ENCODE data around the gene ASXL2.
"Not testable (repeated sequence)": the region's sequence is repeated elsewhere in the genome, so short reads cannot be mapped to it uniquely, and the experiment has no call there.

The ASXL2 gene

DNA sequence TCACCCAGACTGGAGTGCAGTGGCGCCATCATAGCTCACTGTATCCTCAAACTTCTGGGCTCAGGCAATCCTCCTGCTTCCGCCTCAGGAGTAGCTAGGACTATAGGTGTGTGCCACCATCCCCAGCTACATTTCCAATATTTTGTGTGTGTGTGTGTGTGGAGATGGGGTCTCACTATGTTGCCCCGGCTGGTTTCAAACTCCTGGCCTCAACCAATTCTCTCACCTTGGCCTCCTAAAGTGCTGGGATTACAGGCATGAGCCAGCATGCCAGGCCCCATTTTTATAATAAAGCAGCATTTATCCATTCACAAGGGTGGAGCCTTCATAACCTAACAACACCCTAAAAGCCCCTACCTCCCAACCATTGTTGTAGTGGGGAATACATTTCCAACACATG is 152.4 kb downstream of the ASXL2 start:
- DNase-seq = no peak

DNA sequence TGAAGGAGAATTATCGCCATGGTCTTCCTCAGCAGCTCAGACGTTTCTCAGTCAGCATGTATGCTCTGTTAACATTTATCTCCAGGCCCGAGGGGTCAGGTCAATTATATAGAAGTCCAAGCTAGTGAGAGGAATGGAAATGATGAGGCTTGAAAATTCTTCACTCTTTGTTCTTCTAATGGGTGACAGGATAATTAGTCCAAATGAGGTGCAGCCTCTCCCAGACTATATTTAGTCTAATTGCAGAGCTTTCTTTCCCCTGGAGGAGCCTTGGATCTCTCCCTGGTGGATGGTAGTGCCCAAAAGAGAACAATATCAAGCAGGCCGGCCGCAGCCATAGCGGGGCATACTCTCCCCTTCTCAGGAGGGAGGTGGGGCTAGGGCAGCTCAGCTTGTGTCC is 153.5 kb downstream of the ASXL2 start:
- no peak for DNase-seq

DNA sequence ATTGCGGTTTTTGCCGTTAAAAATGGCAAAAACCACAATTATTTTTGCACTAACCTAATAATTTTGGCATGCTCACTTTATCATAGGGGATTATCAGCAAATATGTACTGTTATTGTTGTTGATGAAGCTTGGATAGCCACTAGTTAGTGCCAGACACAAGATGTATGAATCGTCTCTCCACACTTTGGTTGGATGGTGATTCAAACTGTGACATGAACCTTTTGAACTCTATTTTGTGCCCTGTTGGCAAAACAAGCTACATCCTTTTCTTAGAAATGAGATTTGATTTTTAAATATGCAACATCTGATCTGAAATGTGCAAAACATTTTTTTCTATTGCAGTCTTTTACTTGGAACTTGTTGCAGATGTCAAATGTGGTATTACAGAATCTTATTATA is 156.1 kb downstream of the ASXL2 start:
- no peak for DNase-seq

DNA sequence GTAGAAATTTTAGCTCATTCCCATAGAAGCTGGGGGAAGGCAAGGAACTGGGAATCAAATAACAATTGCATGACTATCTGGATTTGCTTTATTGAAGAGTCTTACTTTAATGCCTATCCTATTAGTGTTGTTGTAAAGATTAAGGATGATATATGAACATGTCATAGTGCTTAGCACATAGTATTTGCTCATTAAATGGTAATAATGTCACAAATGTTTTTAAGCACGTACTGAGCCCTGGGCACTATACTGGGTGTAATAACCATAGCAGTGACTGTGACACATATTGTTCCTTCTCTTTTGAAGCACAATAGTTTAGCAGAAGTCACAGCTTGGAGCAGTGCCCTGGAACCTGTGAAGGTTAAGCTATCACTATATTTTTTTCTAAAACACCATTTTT is 157.7 kb downstream of the ASXL2 start:
- DNase-seq = no peak

DNA sequence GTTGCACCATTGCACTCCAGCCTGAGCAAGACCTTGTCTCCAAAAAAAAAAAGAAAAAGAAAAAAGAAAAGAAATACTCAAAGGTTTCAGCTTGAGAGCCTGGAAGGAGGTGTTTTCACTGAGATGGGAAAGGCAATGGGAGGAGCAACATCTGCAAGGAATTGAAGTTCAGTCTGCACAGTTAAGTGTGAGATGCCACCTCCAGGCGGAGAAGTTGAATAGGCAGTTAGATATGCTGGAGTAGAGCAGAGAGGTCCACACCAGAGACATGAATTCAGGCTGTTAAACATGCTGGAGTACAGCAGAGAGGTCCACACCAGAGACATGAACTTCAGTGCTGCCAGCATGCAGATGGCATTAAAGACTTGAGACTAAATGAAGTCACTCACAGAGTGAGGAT is 163.5 kb downstream of the ASXL2 start:
- peak; percentile 26 for DNase-seq

DNA sequence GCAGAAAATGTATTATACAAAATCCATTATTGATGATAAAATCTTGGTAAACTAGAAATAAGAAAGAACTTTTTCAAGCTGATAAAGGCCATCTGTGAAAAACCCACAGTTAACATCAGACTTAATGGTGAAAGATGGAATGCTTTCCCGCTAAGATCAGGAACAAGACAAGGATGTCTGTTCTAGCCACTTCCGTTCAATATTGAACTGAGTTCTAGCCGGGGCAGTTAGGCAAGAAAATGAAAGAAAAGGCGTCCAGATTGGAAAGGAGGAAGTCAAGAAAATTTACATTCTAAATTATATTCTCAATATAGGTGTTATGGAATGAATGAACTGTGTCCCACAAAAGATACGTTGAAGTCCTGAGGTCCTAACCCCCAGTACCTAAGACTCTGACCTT is 165.8 kb downstream of the ASXL2 start:
- DNase-seq = no peak

DNA sequence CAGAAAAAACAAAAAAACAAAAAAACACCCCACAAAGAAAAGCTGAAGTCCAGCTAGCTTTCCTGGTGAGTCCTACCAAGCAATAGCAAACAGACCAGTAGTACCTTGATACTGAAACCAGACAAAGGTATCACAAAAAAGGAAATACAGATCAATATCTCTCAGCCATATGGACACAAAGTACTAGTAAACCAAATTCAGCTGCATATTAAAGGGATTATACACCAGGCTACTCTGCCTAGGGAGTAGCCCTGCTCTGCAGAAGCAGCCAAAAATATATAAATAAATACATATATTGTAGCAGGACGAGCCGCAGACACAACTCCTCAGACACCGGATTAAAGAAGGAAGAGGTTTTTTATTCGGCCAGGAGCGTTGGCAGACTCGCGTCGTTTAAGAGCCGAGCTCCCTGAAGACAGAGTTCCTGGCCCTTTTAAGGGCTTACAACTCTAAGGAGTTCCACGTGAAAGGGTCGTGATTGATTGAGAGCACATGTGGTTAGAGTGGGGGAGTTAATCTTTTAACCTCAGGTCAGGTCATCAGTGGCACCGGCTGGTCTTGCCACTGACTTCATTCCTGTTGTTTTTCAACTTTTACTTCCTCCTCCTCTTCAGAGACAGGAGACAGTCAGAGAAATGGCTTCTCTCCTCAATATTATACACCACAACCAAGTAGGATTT is 166.5 kb downstream of the ASXL2 start:
- DNase-seq = no peak

DNA sequence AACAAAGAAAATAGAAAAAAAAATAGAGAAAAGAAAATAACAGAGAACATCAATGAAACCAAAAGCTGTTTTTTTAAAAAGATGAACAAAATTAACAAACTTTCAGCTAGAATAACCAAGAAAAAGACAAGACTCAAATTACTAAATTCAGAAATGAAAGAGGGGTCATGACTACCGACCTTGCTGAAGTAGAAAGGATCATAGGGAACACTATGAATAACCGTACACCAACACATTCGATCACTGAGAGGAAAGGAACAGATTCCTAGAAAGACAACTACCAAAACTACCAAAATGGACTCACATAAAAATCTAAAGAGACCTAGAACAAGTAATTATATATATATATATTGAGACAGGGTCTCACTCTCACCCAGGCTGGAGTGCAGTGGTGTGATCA is 167.5 kb downstream of the ASXL2 start:
- DNase-seq = no peak

DNA sequence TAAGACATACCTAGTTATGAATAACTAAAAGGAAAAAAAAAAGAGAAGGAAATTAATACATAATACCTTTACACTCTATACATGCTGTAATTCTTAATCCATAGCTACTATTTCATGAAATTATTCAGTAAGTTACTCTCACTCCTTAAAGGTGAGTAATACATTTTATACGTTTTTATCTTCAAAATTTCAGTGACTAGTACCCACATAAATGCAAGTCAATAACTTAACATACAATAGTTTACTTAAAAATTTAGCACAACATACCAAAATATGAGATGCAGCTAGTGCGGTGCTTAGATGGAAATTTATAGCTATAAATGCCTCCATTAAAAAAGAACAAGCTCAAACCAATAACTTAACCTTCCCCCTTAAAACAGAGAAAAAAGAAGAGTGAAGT is 168.9 kb downstream of the ASXL2 start:
- DNase-seq = no peak

DNA sequence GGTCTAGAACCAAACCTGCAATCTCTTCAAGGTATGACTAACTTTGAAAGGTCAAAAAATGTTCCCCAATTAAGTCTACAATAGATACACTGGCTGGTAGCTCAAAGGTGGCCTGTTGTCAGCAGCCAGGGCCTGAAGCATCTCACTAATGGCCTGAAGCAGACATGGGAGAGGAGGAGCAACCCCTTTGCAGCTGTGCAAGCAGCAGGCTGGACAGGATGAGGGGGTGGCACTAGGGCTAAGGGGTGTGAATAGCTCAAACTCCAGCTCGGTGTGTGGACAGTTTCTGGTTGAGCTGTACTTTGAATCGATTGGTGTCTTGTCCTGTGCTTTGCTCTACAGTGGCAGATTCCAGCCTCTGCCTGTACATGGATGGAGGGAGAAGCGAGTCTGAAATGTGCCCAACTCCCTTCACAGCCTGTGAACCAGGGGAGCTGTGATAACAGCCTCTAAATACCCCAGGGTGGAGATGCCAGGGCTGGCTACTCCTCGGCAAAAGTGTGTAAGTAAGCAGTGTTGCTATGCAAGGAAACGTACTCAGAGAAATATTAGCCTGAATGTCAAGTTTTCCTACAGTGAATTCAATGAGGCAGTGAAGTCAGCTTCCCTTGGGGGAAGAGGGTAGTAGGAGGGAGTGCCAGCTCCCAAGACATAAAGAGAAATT is 170.2 kb downstream of the ASXL2 start:
- no peak for DNase-seq

DNA sequence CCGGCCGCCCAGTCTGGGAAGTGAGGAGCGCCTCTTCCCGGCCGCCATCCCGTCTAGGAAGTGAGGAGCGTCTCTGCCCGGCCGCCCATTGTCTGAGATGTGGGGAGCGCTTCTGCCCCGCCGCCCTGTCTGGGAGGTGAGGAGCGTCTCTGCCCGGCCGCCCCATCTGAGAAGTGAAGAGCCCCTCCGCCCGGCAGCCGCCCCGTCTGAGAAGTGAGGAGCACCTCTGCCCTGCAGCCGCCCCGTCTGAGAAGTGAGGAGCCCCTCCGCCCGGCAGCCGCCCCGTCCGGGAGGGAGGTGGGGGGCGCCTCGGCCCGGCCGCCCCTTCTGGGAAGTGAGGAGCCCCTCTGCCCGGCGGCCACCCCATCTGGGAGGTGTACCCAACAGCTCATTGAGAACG is 172.7 kb downstream of the ASXL2 start:
- DNase-seq = not testable (repeated sequence)

DNA sequence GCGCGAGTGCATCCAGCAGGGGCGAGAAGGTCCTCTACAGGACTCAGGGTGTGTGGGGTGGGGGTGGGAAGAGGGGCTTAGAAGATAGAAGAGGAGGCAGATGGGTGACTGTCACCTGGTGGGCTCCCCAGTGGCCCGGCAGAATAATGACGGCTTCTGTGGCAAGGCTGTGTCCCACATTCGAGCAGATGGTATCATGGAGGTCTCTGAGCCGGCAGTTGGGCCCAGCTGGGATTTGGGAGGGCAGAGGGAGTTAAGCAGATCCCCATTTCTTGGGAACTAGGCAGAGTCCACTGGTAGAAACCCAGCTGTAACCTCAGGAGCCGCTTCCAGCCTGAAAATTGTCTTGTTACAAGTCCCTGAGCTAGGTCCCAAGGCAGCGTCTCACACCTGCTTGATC is 176.5 kb downstream of the ASXL2 start:
- DNase-seq = peak; percentile 68

DNA sequence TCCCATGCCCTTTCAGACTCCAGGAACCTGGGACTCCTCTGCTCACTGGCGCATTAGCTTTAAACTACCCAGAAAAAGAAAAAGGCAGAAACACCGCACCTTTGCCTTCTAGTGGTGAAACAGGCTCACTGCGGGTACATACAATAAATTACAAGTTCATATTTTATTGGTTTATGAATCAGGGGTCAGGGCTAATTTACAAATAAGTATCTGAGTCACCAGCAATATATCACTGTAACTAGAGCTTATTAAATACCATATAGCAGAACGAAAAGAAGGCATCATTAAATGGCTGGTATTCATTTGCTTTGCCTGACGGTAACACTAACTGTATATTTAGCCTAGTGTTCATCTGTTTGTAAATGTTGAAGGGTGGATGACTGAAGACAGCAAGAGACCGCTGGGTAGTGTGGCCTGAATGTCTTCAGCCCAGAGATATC is 178.0 kb downstream of the ASXL2 start:
- DNase-seq = peak; percentile 62

DNA sequence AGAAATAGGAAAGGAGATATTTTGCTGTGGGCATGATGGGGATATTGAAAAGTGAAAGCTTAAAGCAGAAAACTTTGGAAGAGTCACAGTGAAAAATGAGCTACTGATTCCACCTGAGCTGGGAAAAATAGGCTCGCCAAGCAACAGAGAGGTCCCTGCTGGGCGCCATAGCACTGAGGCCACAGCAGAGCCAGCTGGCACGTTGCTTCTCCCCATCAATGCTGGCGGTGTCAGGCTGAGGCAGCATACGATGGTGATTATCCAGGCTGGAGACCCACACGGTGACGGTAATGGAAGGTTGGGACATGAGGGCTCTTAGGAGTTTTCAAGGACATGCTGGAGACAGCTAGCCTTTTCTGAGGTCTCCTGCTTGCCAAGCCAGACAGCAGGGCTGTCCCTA is 179.1 kb downstream of the ASXL2 start:
- no peak for DNase-seq

DNA sequence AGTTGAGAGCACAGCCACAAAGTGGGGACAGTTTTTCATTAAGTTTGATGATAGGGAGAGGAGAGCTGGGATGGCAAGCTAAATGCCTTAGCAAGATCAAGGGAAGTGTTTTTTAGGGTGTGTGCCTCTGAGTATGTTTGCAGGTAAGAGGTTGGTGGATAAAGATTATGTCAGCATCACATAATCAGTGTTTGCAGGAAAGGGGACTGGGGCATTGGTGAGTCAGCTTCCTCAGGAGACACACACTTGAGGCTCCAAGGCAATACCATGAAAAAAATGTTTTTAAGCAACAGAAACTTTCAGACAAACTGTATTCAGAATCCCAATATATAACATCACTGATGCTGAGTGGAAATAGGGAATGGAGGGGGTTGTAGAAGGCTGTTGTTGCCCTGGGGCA is 179.5 kb downstream of the ASXL2 start:
- DNase-seq = no peak

DNA sequence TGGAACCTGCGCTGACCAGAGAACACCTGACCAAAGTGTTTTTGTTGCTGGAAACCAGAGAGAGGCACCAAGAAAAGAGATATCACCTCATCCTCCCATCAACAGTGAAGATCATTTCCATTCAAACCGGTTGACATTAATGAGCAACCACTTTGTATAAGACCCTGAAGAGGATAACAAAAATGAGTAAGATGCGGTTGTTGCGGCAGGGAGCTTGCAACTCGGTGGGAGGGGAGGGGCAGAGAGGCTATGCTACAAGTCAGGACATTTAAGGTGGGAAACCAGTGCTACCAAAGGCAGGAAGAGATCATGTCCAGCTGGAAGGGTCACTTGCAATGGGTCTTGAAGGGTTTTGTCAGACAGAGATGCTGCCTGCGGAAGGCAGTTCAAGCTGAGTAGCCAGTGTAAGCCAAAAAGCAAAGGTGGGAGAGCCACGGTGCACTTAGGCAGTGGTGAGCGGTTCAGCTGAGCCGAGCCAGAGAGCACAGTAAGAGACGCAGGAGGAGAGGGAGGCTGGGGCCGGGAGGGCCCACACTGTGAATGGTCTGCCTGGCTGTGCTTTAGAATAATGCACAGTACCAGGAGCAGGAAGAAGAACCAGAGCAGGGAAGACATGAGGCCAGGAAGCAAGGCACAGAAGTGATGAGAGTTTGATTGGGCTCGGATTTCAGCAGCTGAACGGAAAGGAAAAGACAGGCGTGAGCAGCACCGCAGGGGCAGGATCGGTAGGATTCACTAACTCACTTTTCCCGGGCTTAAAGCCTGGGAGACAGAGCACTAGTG is 180.5 kb downstream of the ASXL2 start:
- peak; percentile 54 for DNase-seq

DNA sequence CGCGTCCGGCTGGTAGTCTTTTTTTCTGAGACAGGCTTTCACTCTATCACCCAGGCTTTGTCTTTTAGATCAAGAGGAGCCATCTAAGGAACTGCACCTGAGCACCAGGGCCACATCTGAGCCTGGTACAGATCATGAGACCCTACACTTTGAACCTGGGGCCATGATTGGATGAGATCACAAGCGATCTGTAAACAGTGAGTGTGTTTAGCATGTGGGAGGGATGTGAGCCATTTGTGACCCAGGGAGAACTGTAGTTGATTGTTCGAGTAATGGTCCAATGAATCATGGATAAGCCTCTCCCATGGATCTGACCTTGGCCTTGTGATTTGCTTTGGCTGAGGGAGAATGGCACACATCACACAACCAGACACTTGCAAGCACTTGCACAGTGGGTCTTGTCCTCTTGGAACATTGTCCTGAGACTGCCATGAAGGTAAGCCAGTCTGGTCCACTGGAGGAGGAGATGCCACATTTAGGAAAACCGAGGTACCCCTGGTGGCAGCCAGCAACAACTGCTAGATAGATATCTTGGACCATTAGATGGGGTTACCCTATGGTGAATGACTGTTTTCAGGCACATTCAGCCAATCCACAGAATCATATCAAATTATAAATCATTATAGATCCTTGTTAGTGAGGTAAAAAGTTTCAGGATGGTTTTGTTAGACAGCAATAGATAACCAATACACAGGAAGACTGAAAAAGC is 185.4 kb downstream of the ASXL2 start:
- no peak for DNase-seq

DNA sequence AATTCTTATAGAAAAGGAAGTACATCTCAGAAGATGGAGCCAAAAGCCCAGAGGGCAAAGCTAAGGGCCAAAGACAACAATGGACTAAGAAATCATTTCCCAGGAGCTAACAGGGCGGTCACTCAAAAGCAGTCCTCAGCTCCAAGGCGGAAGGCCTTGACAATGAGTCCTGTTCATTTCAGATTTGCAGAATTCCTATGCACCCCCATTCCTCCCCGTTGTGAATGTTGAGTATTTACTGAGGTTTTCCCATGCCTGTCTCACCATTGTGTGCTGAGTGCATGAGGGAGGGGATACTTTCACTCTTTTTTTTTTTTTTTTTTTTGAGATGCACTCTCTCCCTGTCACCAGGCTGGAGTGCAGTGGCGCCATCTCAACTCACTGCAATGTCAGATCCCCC is 186.1 kb downstream of the ASXL2 start:
- no peak for DNase-seq

DNA sequence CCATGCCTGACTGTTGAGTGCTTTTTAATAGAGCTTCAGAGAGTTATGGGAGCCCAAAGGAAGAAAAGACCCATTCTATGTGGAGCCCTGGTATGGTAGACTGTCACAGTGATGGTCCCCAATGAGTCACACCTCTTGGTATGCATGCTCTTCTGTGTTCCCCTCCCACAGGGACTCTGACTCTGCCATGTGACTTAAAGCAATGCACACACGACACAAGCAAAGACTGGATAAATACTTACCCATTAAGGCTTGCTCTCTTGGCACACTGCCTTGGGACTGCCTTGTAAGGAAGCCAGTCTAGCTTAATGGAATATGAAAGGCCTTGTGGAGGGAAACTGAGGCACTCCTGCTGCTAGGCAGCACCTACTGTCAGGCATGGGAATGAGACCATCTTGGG is 188.2 kb downstream of the ASXL2 start:
- peak; percentile 33 for DNase-seq

DNA sequence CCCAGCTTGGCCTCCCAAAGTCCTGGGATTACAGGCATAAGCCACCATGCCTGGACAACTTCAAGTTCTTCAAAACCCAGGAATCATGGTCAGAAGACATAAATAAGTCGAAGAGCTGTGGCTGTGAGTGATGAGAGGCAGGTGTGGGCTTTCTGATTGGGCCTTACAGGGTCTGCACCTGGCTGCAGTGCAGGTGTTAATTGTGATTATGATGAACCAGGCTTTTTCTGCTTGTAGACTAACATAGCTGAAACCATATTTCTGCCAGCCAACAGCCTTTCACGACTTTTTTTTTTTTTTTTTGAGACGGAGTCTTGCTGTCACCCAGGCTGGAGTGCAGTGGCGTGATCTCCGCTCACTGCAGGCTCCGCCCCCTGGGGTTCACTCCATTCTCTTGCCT is 190.1 kb downstream of the ASXL2 start:
- DNase-seq = no peak

DNA sequence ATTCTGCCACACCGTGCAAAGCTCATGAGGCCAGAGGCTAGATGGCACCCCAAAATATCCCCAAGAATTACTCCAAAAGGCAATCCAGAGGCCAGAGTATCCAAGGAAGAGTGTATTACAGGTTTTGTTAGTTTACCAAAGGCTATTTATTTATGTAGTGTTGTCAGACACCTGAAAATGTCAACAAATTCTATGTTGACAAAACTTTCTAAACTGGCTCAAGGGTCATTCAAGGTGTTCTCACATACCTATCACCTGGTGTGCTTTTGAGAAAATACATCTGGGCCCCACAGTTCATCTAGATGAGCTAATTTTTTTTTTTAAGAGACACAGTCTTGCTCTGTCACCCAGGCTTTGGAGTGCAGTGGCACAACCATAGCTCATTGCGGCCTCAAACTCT is 192.5 kb downstream of the ASXL2 start:
- DNase-seq = no peak

DNA sequence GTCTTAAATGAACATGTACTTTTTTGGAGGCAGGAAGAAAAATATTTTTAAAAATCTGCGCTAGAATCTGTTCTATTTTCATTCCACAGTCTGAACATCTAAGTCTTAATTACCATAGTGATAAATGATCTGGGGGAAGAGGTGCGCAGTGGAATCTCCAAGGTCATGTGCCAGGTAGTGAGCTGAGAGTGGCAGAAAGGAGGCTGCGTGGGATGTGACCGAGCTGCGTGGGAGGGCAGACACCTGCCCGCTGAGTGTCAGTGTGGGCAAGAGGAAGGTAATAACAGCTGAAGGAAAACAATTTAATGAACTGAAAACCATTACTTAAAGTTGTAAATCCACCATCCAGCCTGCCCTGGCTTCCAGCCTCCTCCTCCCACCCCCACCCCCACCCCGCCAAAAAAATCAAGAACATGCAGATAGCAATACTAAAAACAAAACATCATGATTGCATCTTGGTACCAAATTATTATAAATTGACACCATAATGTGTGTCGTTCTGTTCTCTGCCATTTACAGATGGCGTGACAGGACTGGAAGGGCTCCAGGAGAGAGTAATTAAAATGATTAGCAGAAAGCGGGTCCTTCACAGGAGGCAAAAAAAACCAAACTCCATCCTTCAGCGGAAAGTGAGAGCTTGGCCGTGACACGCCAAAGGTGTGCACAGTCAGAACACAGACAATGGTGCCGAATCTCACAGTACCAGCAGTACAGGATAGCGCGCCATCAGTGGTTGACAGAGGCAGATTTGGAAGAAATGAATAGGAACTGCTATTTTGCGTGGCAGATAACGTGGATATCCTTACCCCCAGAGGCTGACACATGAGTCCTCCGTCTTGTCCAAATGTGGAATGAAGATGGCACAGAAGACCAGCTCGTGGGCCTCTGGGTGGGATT is 193.5 kb downstream of the ASXL2 start:
- DNase-seq = peak; percentile 80
